ENCODE results near the gene DHPS.
"Not testable (repeated sequence)": the region's sequence is repeated elsewhere in the genome, so short reads cannot be mapped to it uniquely, and the experiment has no call there.

Gene DHPS

DNA sequence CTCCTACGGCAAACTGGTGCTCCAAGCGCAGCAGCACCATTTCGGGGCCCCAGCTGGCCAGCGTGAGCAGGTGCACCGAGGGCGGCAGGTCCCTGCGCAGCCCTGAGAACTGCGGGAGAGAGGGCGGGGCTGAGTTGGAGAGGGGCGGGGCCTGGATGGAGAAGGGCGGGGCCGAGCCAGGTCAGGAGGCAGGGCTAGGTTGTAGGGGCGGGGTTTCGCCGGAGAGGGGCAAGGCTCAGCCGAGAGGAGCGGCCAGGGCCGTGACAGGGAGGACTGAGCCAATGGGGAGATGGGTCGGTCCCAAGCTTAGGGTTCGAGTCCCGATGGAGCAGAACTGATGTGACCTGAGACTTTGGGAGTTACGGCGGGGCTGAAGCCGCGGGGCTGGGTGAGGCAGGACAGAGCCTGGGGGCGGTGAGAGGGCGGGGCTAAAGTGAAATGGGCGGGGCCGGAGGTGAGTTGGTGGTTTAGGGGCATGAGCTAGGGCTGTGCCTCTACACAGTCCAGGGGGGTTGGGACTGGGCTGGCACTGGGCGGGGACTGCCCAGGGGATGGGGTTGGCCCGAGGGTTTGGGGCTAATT, 34.1 kb downstream of the DHPS start:
- no peak for DNase-seq (ENCODE audit: extremely low read depth in 1 of 2, low read depth in 1 of 2)

GRCh38 chr19:12647047-12647446, 34.6 kb downstream of the DHPS start:
- no peak for DNase-seq (ENCODE audit: extremely low read depth in 1 of 2, low read depth in 1 of 2)

DNA sequence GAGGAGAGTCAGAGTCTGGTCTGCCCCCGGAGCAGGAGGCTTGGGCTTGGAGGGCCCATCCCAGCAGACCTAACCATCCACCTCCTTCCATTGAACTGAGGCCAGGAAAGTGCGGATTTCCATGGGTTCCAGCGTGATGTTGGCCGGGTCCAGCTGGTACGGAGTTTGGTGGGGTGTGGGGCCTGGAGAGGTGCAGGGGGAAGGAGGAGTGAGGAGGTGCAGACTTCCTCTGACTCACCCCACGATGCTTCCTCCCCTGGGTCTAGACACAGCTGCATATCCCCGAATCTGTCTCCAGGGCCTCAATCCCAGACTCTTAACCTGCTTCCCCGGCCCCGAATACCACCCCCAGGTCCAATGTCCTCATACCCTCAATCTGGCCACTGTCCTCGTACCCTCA, 35.1 kb downstream of the DHPS start:
- DNase-seq (ENCODE audit: extremely low read depth in 1 of 2, low read depth in 1 of 2): no peak

DNA sequence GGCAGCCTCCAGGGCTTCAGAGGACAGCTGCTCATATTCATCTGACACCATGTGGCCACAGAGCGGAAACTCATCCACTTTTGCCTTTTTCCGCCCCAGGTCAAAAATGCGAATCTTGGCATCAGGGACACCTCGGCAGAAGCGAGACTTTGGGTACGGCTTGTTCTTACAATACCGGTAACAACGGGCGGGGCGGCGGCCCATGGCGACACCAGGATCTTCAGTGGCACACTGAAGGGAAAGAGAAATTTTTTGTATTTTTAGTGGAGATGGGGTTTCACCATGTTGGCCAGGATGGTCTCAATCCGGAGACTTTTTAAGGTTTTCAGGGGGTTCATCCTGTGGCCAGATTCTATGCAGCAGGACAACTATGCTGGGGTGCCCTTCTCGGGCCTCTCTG, 38.0 kb downstream of the DHPS start:
- not testable (repeated sequence) for DNase-seq (ENCODE audit: extremely low read depth in 1 of 2, low read depth in 1 of 2)

DNA sequence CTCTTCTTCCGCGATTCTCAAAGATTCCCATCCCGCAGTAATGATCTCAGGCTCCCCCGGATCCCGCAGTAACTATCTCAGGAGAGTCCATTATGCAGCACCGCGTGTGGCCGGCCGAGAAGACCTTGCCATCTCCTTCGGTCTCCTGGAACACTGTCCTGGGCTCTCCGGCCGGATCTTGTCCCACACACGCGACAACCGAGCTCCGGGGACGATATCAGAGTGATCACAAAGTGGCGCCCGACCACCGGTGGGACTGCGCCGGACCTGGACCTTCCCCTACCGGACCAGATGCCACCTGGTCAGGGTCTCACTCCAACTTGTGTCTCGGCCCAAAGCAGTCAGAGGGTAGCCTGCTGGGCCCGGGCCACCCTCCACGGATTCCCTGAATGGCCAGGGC, 39.2 kb downstream of the DHPS start:
- DNase-seq (ENCODE audit: extremely low read depth in 1 of 2, low read depth in 1 of 2): no peak

DNA sequence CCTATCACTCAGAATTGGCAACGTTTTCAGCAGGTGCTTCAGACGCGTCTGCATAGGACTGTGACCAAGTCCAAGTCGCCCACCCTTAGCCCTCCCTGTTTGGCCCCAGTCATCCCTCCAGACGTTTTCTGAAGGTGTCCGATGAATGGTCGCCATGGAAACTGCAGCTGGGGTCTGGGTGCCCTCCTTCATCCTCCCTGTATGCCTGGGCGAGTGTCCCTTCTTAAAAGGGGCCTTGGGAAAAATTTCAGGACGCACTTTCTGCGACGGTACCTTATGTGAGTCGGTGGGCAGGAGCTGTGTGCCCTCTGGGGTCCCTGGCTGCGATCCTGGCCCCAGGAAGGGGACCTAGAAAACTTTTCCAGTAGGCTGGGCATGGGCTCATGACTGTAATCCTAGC, 40.2 kb downstream of the DHPS start:
- no peak for DNase-seq (ENCODE audit: extremely low read depth in 1 of 2, low read depth in 1 of 2)

- DNase-seq (ENCODE audit: extremely low read depth in 1 of 2, low read depth in 1 of 2): peak; percentile 77 to 87
These were observed 41.6 kb downstream of the DHPS start for GRCh38 chr19:12639901-12640613.

GRCh38 chr19:12638611-12639182, 43.0 kb downstream of the DHPS start:
- no peak for DNase-seq (ENCODE audit: extremely low read depth in 1 of 2, low read depth in 1 of 2)

DNA sequence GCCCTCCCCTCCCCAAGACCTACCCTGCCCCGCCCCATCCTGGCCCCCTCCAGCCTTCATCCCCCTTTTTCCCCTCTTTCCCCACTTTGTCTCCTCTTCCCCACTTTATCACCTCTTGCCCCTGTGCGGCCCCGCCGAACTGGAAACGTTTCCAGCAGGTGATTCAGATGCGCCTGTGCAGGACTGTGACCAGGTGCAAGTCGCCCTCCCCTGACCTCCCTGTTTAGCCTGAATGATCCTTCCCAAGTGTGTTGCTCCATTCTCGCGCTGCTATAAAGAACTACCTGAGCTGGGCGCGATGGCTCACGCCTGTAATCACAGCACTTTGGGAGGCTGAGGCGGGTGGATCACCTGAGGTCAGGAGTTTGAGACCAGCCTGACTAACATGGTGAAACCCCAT, 45.0 kb downstream of the DHPS start:
- no peak for DNase-seq (ENCODE audit: extremely low read depth in 1 of 2, low read depth in 1 of 2)

DNA sequence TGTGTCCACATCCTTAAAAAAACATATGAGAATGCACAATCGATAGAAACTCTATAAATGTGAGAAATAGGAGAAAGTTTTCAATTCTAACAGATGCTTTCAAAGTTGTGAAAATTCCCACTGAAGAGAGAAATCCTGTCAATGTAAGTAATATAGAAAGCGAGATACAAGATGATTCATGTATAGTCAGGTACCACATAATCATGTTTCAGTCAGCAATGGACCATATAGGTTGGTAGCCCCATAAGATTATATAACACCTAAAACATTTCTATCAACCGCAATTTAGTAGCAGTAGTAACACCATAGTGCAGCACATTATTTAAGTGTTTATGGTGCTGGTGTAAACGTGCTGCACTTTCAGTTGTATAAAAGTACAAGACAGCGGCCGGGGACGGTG, 52.5 kb downstream of the DHPS start:
- DNase-seq (ENCODE audit: extremely low read depth in 1 of 2, low read depth in 1 of 2): no peak

GRCh38 chr19:12628040-12629022, 53.3 kb downstream of the DHPS start:
- no peak for DNase-seq (ENCODE audit: extremely low read depth in 1 of 2, low read depth in 1 of 2)

DNA sequence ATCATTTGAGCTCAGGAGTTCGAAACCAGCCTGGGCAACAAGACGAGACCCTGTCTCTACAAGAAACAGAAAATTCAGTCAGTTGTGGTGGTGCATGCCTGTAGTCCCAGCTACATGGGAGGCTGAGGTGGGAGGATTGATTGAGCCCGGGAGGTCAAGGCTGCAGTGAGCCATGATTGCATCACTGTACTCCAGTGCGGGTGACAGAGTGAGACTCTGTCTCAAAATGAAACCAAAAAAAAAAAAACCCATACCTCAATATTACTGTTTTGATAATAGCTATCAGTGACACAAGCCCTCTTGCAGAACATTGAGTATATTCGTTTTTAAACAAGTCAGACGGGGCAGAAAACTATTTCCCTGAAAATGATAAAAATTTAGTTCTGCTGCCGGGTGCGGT, 54.7 kb downstream of the DHPS start:
- no peak for DNase-seq (ENCODE audit: extremely low read depth in 1 of 2, low read depth in 1 of 2)

Data from stimulated activated CD8-positive, alpha-beta memory T cell treated with anti-CD3 and anti-CD28 coated beads, Interleukin-7, amount 100 ng/mL, for 48 hours (primary cell).